ENCODE measurements around the gene MIOS.
A peak's percentile ranks its signal among the peaks of the same experiment; 100 is the strongest.

The MIOS gene

DNA sequence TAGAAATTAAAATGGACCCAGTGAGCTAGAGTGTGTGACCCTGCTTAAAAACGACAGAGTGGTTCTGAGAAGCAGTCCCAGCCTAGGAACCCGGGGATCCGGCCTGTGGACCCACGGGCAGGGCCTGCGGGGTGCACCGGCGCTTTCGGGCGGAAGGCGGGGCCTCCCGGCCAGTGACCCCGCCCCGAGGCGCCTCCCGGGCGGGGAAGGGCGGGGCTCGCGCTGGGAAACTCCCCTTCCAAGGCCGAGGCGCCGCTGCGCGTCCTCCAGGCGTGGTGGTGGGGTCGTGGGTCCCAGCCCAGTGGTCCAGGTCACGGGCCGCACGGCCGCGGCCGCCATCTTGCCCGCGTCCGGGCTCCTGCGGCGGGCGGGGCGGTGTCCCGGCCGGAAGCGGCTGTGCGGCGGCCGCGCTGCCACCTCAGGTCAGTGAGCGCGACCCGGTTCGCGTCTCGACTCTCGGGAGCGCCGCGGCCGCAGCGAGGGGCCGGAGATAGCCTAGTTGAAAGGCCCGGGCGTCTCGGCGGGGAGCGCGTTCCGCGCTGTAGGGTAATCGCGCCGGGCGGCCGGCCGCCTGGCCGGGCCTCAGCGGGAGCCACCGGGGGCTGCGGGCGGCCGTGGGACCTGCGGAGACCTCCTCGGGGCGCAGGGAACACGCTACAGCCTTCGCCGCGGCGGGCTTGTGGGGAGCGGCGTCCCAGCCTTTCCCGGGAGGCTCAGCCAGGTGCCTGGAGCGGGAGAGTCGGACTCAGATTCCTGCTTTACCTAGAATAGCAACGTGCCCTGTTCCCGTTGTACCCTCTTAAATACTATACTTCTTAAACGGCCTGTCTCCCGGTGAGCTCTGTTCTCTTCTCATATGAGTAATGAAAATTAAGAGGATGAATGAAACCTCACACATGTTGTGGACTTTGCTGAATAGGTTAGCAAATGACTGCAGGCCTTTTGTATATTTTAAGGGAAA lies at the start of gene MIOS:
Gene MIOS (plus strand): TSS at position 234 of the 961 bp plus-strand sequence. CDS start 5,592 bp downstream, outside the sequence.
- DNase-seq = peak; percentile 85

DNA sequence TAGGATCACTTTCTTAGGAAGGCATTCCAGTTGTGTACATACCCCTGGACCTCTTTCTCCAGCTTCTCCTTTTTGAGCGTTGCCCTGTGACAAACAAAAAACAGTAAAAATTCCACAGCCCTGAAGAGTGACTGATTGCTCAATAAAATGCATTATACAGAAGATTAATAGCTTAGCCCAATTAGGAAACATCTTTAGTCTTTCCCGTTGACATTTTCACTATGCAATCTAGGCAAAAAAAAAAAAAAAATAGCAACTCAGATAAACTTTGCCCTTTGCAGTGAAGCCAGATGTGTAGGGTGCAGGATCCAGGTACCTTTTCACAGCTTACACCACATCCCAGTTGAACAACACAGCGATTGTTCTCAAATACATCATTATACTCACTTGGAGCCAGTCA lies 48.9 kb upstream of the MIOS start:
- DNase-seq = no peak

DNA sequence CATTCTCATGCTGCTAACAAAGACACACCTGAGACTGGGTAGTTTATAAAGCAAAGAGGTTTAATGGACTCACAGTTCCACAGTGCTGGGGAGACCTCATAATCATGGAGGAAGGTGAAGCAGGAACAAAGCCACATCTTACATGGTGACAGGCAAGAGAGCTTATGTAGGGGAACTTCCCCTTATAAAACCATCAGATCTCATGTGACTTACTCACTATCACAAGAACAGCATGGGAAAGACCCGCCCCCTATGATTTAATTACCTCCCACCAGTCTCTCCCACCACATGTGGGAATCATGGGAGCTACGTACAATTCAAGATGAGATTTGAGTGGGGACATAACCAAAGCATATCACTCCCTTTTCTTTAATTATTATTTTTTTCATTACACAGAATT lies 47.6 kb upstream of the MIOS start:
- no peak for DNase-seq

DNA sequence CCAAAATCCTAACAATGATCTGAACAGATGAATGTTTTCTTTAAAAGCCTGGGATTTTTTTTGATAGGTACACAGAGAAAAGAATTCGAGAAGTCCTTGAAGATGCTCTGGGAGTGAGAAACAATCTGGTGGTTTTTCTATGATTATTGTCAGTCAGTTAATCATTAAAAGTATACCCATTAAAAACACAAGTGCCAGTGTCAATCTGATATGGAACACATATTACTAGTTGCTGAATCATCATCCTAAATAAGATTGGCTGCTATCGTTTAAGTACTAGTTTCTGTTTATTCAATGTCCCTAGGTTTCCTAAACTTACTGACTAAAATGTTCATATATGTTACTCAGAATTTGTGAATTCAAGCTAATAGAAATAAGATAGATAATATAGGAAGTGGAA lies 47.2 kb upstream of the MIOS start:
- no peak for DNase-seq

DNA sequence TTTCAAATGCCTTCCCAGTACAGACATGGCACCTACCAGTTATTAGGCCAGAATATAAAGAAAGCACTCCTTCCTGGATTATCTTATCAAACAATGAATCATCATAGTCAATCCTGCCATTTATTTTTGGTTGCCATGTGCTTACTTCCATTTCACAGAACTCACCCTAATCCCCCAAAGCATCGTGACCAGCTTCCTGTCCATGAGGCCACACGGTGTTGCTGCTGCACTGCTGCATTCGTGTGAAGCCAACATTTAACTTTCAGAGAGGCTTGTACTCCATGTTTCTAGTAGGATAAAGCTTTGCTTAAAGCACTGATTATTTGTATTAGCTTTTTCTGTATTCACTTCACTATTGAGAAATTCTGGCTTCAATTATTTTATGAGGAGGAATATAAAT lies 45.4 kb upstream of the MIOS start:
- no peak for DNase-seq

DNA sequence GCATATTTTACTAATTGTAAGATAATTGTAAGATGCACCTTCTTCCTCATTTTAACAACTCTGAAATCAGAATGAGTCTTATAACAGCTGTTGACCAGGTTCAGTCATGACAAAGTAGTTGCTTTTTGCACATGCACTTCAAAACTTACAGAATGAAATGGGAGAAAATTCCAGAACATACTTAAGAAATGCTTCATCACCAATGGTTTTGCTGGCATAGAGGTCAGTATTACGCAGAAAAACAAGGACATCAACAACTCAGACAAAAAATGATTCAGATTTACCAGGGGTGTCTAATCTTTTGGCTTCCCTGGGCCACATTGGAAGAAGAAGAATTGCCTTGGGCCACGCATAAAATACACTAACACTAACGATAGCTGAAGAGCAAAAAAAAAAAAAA lies 44.3 kb upstream of the MIOS start:
- DNase-seq = no peak

DNA sequence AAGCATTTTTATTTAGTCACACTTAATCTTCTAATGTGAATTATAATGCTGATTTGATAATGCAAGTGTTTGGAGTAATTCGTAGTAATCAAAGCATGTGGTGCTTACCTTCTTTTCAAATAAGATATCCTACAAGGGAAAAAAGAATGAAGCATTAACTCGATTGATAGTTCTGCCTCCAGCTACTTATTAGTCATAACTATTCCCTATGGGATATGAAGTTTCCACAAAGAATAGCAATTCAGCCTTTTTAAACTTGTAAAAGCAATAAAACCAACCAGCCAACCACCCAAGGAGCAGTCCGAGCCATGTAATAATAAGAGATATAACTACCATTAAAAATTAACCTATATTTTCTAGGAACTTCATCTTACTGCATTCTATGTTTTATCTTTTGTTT lies 42.6 kb upstream of the MIOS start:
- DNase-seq = no peak

DNA sequence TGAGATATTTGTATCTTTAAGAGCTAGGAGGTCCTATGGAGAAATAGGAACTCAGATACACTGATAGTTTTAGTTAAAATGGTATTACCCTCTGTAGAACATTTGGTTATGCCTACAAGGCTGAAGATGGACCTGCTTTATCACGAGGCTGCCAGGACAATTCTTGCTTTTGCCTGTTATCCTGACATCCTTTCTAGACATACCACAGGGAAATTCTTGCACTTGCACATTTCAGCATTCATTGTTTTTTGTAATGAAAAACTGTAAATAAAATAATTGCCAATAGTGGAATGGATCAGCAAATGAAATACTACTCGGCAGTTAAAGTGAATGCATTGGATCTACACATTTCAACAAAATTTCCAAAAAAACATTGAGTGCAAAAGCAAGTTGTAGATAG lies 40.7 kb upstream of the MIOS start:
- no peak for DNase-seq

DNA sequence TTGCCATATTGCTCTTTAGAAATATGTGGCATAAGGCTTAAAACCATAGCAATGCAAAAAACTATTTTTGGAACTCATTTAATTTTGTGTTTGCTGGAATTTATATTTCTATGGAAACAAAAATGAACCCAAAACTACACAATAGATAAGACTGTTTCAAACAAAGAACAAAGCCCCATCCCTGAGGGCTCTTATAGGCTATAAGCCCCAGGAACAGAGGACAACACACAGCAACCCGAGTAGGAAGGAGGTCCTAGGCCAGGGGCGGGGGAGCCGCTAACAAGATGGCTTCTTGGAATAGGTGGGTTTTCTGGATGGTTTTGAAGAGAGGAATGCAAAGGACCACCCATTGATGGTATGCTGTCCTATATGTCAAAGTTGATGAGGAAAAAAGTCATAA lies 39.6 kb upstream of the MIOS start:
- no peak for DNase-seq

DNA sequence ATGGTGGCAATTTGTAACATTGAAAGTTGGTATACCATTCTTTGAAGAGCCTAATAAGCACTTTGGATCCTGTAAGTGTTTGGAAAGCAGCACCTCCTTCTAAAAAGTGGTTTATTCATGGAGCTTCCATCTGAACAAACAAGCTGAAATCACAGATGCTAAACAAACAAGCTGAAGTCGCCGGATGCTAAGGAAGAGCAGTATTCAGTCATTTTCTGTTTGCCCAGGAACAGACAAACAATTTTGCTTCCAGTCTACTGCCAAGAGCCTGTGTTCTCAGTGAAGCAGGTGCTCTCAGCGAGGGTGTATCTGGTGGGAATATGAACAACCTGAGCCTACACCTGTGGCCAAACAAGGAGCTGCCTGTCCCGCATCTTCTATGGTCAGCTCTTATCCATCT lies 37.4 kb upstream of the MIOS start:
- no peak for DNase-seq

DNA sequence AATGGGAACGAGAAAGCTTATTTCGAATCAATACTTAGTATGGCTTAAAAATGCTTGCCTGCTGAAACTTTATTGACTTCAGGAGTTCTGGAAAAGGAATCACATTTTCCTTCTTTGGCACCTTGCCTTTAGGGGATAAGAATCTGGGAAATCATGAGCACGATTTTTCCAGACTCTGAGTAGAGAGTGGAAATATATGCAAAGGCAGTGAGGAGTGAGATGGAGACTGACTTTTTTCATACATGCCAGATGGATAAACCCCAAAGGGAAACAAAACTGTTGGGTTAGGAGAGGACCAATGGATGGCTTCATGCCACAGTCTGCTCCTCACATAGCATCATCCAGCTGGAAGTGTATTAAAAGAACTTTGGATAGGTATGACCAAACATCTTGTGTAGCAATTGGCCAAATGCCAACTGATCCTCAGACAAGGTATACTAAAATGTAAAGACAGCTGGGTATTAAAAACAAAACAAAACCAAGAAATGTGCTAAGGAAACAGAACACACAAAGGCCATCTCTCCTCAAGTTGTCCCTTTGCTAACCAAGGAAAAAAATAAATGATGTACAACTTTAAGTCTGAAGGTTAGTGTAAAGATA lies 32.8 kb upstream of the MIOS start:
- no peak for DNase-seq

DNA sequence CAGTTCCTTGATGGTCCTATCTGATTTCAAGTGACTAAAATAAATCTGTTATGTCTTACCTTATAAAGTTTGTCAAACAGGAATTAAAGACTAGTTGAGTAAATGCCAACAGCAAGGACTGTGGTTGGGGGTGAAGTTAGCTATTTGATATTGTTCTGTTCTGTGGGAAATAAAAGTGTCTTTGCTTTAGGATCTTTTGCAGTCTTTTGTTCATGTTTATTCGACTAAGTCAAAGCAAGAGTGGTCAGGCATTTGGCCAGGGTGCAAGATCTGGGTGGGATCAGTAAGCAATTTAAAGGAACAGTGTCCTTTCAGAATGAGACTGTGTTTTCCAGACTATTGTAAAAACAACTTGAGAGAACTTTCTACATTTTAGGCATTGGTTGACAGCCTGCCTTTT lies 31.0 kb upstream of the MIOS start, which contains the start of gene COL28A1:
Gene COL28A1 (minus strand): TSS at position 183 of the 400 bp plus-strand sequence. CDS start 2,998 bp downstream, outside the sequence.
- DNase-seq = no peak

DNA sequence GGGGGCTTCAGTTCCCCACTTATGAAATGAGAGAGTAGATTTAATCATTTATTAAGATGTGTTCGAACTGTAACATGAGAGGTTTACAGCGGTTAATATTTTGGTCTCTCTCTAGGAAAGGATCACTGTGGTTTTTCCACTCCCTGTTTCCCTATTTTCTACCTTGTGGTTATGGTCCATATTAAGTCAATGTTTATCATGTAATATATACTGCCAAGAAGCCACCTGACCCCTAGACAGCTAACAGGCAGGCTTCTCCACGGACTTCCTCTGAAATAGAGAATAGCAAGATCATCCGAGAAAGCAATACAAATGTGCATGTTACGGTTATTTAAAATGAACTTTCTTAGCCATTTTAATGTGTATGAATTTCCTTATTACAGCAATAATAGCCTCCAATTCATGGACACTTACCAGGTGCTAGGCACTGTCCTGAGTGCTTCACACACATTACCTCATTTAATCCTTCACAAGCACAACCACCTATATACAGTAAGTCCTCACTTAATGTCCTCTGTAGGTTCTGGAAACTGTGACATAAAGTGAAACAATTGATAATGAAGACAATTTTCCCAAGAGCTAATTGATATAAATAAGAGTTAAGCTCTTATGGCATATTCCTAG lies 30.2 kb upstream of the MIOS start:
- DNase-seq = no peak

DNA sequence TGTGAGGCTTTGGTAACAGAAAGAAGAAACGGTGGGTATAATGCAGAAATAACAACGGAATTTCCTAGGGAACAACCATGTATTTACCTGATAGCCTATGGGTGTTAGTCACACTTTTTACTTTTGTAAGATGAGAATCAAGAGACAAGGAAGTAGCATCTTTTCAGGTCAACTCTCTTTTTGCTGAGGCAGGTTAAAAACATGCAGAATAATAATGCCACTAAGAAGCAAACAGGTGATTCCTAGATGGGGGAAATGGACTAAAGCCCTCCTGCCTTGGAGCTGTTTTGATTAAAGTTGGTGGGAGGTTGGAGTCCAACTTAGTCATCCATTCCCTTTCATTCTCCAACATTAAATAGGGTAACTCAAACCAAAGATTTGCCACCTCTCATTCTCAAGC lies 29.0 kb upstream of the MIOS start:
- DNase-seq = no peak

DNA sequence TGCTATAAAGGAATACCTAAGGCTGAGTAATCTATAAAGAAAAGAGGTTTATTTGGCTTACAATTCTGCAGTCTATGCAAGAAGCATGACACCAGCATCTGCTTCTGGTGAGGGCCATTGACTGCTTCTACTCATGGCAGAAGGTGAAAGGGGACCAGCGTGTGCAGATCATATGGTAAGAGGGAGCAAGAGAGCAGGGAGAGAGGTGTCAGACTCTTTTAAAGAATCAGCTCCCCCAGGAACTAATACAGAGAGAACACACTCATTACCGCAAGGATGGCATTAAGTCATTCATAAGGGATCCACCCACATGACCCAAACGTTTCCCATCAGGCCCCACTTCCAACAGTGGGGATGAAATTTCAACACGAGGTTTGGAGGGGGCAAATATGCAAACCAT lies 27.5 kb upstream of the MIOS start:
- DNase-seq = no peak

DNA sequence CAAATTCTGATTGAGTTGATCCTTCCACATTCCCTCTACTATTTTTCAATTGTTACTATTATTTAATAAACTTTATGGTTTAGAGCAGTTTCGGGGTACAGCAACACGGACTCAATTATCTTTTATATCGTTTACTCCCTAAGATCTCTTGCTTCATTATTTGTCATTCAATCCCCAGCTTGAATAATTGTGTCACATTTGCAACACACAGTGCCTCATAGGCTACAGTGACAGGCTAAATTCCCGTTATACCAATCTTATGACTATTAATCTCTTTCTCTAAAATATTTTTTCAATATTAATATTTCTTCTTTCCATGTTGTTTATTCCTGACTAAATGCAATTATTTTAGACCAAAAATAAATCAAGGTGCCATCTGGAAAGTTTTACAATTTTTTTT lies 27.0 kb upstream of the MIOS start:
- no peak for DNase-seq

DNA sequence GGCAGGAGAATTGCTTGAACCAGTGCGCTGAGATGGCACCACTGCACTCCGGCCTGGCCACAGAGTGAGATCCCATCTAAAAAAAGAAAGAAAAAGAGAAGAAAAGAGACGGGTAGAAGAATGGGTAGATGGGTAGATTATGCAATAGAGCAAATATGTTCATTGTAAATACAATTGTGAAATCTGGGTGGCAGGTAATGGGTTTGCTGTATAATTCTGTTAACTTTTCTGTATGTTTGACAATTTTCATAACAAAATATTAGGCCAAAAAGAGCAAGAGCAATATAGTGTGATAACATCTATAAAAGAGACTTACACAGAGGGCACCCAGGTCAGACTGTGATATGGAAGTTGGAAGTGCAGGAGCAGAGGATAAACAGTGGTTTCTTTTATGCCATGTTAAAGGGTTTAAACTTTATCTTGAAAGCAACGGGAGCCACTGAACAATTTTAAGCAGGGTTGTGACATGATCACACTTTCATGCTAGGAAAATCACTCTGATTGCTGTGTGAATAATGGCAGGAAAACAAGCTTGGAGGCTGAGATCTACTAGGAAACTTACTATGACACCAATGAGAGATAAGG lies 24.3 kb upstream of the MIOS start:
- DNase-seq = no peak

DNA sequence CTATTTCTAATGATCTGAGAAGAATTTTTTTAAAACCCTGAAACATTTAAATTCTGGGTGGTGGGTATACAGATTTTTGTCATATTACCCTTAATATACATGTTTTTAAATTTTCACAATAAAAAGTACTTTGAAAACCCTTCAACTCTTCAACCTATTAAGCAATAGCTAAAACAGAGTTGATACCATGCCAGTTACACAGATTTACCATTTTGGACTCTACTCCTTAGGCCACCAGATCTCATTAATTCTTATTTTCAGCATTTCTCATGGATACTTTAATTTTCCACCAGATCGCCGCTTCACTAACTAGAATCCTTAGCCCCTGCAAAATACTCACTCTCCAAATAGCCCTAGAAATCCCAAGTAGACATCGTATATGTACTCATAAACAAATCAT lies 18.3 kb upstream of the MIOS start:
- DNase-seq = no peak

DNA sequence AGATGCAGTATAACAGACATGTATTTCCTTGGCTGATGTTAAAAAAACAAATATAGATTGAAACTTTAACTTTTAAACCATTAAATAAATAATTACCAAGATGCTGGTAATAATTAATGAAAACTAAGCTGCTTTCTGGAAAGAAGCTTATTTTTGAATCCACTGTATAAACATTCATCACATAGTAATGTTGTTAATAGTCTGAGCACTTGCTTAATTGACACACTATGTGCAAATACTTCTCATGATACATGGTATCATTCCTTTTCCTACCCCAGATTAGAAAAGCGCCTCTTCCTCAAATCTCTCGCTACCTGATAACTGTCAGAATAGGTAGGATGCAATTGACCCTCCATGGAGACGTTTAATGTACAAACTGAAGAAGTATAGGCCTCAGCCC lies 16.0 kb upstream of the MIOS start:
- DNase-seq = no peak

DNA sequence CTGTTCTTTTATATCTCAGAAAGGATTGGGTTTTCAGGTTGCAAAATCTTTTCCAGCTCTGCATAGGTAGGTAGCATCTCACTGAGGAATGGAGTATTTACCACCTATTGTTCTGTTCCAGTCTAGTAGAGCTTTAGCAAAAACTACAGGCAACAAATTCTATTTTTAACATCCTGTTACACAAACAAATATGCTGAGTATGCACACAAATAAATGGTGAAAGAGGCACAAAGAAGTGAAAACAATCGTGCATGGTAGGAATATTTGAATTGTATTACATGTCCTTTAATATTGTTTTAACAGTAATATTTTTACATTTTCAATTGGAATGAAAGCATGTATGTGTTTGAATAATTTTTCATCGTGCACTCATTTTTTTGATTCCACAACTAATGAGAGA lies 14.5 kb upstream of the MIOS start:
- no peak for DNase-seq

DNA sequence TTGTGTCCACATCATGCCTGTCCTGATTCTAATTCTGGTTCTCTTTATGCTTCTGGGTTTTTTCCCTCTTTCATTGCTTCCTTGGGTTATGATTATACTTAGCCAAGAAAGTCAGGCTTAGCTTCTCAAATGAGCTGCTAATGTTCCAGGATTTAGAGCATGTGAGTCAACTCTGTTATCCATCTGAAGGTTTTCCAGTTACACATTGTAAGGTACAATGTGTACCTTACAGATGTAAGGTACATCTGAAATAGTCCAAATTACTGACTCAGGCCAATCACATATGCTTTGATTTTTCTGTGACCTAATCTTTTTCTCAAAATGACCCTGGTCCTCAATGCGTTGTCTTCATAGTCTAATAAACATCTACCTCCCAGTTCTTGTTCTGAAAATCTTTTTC lies 13.3 kb upstream of the MIOS start:
- DNase-seq = no peak

DNA sequence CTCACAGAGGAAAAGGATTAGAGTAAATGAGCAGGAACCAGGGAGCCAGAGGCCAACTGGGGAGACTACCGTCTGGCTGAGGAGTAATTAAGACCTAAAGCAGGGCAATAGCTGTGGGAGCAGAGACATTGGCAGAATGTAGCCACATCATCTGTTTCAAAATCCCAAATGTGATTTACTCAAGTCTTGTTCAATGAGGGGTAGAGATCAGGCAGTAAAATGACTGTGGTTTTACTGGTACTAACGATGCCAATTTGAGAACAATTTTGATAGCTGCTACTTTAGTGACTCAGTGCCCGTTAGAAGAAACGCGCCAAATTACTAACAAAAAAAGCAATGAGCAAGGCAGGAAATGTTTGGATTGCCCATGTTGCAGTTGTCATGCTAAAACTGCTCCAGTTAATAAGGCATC lies 12.7 kb upstream of the MIOS start:
- no peak for DNase-seq

Measured in activated CD4-positive, CD25-positive, alpha-beta regulatory T cell treated with anti-CD3 and anti-CD28 coated beads, Interleukin-2, amount 50 U/mL, for 72 hours (primary cell).